NB4 (cell line): ENCODE results near the gene P2RY12.

Experiments used
- CTCF ChIP-seq: IDR thresholded peaks from one replicate; pipeline ENCODE4 v1.5.1; 2012; ENCODE audit warnings: low read depth, low read length
- MAX ChIP-seq: IDR thresholded peaks from 2 replicates; pipeline ENCODE4 v1.6.1; 2011; ENCODE audit warnings: low read depth, low read length
- MYC ChIP-seq: IDR thresholded peaks from 2 replicates; pipeline ENCODE4 v1.6.1; 2011; ENCODE audit warnings: low read depth, low read length
- POLR2A ChIP-seq: IDR thresholded peaks from 2 replicates; pipeline ENCODE4 v1.6.1; 2011; ENCODE audit warnings: mild to moderate bottlenecking; ENCODE audit not compliant: insufficient read length; ENCODE audit errors: extremely low read depth

GRCh38 chr3:151425627-151426340, 41.2 kb upstream of the P2RY12 start:
- no peak for TF ChIP-seq POLR2A
- TF ChIP-seq CTCF: peak; percentile 22
- no peak for TF ChIP-seq MYC
- TF ChIP-seq MAX: no peak
